ENCODE results near the gene GALNT9. TPM values are rescaled to one million over a fixed set of nuclear protein-coding genes. Genes with fewer than 3 reads are reported as not detected.
"Not testable (repeated sequence)": the region's sequence is repeated elsewhere in the genome, so short reads cannot be mapped to it uniquely, and the experiment has no call there.

The GALNT9 gene
- polyA plus RNA-seq (ENCODE audit: insufficient read length in 4 of 4): 10 to 100 TPM in 1 of 4 donors, 1 to 10 TPM in 3; 6.2 to 10.4 (median 8.2) TPM

DNA sequence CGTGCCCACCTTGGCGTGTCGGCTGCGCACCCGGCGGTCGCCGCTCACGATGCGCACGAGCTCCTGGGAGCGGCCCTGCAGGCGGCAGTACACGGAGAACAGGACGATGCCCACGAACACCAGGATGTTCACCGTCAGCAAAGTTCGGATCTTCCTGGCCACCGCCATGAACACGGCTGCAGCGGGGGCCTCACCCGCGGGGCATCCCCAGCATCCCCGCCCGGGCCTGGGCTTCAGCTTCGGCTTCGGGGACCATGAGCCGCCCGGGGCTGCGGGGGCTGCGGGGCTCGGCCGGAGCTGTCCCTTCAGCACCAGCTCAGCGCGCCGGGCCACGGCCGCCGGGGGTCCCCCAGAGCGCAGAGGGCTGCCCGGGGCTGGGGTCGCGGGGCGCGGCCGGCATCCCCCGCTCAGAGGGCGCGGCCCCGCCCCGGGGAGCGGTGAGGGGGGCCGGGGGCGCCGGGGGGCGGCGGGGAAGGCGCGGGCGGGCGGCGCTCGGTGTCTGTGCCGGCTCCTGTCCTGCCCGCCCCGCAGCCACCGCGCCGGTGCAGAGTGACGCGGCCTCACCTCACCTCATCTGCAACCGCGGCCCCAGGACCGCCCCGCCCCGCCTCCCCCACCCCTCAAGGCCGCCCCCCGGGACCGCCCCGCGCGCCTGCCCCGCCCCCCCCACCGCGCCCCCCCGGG, at the start of gene GALNT9:
TSS of gene GALNT9 (minus strand) at position 554 of the 684 bp plus-strand sequence. CDS start at position 168, 386 bp downstream.
- DNase-seq (ENCODE audit: low read depth in 4 of 4, low spot score in 3 of 4): no peak

DNA sequence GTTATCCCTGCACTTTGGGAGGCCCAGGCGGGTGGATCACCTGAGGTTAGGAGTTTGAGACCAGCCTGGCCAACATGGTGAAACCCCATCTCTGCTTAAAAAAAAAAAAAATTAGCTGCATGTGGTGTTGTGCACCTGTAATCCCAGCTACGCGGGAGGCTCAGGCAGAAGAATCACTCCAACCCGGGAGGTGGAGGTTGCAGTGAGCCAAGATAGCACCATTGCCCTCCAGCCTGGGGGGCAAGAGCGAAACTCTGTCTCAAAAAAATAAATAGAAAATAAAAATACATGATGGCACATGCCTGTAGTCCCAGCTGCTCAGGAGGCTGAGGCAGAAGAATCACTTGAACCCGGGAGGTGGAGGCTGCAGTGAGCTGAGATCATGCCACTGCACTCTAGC, 49.7 kb upstream of the GALNT9 start:
- DNase-seq (ENCODE audit: low read depth in 4 of 4, low spot score in 3 of 4): not testable (repeated sequence)

DNA sequence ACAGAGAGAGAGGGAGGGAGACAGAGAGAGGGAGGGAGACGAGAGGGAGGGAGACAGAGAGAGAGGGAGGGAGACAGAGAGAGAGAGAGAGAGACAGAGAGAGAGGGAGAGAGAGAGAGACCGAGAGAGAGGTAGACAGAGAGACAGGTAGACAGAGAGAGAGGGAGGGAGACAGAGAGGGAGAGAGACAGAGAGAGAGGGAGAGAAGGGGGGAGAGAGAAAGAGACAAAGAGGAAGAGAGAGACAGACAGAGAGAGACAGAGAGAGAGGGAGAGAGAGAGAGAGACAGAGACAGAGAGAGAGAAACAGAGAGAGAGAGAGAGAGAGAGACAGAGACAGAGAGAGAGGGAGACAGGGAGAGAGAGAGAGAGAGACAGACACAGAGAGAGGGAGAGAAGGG, 47.8 kb upstream of the GALNT9 start:
- no peak for DNase-seq (ENCODE audit: low read depth in 4 of 4, low spot score in 3 of 4)

GRCh38 chr12:132376464-132376830, 47.1 kb upstream of the GALNT9 start:
- no peak for DNase-seq (ENCODE audit: low read depth in 4 of 4, low spot score in 3 of 4)

DNA sequence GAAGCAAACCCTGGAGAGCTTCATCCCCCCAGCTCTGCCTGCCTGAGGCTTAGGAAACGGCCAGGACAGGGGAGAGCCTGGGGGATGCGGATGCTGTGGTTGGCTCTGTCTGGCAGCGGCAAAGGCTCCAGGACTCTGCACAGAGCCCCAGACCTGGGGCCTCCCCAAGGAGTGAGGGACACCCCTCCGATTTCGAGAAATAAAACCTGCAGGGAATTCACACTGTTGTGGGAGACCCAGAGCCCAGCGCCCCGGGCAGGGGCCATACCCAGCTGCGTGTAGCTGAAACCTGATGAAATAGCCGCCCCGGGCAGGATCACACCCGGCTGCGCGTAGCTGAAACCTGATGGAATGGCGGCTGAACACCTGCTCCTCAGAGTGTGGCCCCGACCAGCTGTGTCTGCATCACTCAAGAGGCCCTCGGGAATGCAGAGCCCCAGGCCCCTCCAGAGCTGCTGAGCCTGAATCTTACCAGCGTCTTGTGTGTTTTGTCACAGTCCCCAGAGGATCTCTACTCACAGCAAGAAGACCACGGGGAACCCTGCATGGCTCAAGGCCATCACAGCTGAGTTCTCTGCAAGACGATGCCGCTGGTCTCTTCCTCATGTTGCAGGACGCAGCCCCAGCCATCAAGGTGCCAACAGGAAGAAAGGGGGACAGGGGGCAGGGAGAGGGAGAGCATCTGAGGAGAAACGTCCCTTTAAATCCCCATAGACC, 46.5 kb upstream of the GALNT9 start:
- no peak for DNase-seq (ENCODE audit: low read depth in 4 of 4, low spot score in 3 of 4)

- no peak for DNase-seq (ENCODE audit: low read depth in 4 of 4, low spot score in 3 of 4)
Observed at GRCh38 chr12:132374612-132375445, 45.4 kb upstream of the GALNT9 start.

DNA sequence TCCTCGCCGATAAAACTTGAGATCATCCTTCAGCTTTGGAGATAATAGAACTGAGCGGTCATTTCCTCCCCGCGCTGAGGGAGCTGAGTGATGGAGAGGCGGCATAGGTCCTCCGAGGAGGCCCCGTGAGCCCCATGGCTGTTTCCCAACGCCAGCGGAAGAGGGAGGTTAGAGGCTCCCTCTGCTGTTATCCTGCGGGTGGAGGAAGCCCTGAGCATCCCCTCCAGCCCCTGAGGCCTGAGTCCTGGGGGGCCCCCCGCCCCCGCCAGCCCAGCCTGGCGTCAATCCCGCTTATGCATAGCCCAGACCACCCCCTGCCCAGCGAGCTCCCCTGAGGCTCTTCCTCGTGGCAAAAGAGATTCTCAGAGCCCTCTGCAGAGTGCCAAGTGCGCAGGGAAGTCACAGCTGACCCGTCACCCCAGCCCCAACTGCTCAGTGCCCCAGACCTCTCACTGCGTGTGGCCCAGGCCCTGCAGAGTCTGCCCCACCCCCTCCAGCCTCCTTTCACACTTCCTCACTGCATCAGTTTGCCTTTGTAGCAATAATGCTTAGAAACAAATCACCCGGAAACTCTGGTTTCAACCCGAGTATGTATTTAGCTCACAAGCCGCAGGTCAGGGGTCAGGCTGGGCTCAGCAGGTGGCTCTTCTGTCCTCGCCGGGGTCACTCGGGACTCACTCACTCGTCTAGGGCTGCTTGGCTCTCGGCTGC, 44.7 kb upstream of the GALNT9 start:
- no peak for DNase-seq (ENCODE audit: low read depth in 4 of 4, low spot score in 3 of 4)

GRCh38 chr12:132367852-132368251, 38.5 kb upstream of the GALNT9 start:
- DNase-seq (ENCODE audit: low read depth in 4 of 4, low spot score in 3 of 4): no peak

- no peak for DNase-seq (ENCODE audit: low read depth in 4 of 4, low spot score in 3 of 4)
Observed at GRCh38 chr12:132367071-132367851, 37.9 kb upstream of the GALNT9 start.

DNA sequence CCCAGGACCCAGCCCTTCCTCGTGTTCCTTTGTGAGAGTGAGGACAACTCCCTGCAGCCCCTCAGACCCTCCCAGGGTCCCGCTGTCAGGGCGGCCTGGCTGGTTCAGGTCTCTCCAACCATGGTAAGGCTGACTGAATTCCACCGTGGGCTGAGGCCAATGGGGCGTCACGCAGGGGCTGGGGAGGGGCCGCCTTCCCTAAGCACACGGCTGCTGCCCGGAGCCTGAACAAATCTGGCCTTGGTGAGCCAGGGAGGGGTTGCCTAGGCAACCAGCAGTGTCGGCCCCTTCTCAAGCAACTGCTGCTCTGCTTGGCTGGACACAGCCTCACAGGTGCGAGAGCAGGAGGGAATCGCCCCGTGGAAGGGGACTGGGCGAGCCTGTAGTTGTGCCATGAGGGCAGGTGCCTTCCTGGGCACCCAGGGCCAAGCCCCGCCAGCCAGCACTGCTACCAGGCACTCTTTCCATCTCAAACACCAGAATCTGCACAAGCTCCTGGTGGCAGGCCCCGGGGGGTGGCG, 37.0 kb upstream of the GALNT9 start:
- DNase-seq (ENCODE audit: low read depth in 4 of 4, low spot score in 3 of 4): peak in 3 of 4 donors; percentile 59 to 83 (median 64)

GRCh38 chr12:132365226-132365625, 35.8 kb upstream of the GALNT9 start:
- DNase-seq (ENCODE audit: low read depth in 4 of 4, low spot score in 3 of 4): no peak

DNA sequence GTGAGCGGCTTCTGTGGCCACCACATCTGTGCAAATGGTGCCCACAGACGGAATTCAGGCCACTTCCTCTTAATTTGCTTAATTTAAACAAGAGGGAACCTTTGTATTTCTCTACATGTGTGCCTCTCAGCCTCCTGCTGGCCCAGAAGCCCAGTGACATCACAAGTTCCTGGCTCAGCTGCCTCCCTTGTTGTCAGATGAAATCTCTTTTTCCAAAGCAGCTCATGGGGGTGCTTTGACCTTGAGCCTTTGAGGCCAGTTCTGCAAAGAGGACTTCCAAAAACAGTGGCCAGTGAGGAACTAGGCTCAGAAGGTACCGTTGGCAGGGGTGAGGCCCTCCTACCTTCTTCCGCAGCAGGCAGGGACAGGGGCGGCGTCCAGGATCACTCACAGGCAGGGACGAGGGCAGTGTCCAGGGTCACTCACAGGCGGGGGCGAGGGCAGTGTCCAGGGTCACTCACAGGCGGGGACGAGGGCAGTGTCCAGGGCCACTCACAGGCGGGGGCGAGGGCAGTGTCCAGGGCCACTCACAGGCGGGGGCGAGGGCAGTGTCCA, 35.0 kb upstream of the GALNT9 start:
- no peak for DNase-seq (ENCODE audit: low read depth in 4 of 4, low spot score in 3 of 4)

- no peak for DNase-seq (ENCODE audit: low read depth in 4 of 4, low spot score in 3 of 4)
Observed at GRCh38 chr12:132363661-132364347, 34.4 kb upstream of the GALNT9 start.

DNA sequence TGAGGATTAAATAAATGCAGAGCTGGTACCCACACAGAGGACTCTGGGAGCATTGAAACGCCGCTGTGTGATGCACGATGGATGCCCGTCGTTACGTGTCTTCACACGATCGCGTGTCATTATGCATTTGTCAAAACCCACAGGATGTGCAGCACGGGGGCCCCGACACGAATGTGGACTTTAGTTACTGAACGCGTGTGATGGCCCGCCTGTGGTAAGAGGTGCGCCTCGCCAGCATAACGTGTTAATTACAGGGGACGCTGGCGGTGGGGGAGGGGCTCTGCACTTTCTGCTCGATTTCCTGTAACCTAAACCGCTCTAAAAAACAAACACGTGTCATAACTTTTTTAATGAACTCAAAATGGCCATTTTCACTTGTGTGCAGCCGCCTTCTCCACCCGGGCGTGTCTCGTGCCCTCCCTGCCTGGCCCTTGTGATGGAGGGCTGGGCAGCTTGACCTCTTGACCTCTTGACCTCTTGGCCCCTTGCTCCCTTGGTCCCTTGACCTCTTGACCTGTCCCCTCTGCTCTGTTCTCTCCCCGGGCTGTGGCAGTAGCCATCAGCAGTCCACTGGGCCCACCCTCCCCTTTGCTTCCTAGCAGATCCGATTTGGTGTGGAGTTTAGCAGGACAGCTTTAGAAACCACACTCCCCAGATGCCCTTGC, 33.7 kb upstream of the GALNT9 start:
- no peak for DNase-seq (ENCODE audit: low read depth in 4 of 4, low spot score in 3 of 4)

- DNase-seq (ENCODE audit: low read depth in 4 of 4, low spot score in 3 of 4): no peak
Observed at GRCh38 chr12:132360906-132361777, 31.8 kb upstream of the GALNT9 start.

DNA sequence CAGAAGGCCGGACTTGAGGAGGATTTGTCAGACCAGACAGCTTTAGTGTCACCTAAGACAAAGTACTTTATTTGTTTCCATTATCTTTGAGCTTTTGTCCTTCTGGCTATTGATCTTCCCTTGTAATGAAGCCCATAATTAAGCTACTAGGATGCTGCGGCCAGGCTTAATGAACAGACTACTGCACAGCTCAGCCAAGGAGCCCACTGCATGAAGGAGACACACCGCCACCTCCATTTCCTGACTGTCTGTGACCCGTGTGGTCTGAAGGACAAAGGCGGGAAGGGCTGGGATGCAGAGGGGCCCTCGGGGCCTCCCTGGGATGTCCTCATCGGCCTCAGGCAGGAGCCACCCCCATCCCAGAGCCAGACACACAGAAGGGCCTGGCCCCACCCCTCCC, 31.0 kb upstream of the GALNT9 start:
- no peak for DNase-seq (ENCODE audit: low read depth in 4 of 4, low spot score in 3 of 4)

DNA sequence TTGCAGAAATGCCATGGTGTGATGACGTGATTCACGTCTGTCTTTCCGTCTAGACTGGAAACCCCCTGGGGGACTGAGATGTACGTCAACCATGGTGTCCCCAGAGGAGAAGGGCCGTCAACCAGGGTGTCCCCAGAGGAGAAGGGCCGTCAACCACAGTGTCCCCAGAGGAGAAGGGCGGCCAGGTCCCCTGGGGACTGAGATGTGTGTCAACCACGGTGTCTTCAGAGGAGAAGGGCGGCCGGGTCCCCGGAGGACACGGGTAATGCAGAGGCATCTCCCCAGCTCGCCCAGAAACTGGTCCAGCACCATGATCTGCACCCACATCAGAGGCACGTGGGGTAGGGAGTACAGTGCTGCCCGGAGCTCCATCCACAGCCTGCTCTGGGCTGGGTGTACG, 30.6 kb upstream of the GALNT9 start:
- DNase-seq (ENCODE audit: low read depth in 4 of 4, low spot score in 3 of 4): no peak

Measured in left renal pelvis (tissue), 4 donors.